OCI-LY3 (cell line): ENCODE data around the gene TARBP2.

Experiments used
- EZH2phosphoT487 ChIP-seq: fragments of 200-600 bp; shearing (Covaris generic); IDR thresholded peaks from 2 replicates; pipeline ENCODE4 v1.6.1; 2018; ENCODE audit warnings: antibody characterized with exemption, mixed run types, low read depth
- TF ChIP-seq, protein P1 (sequence below): fragments of 200-600, 300-600 bp; sonication (generic); IDR thresholded peaks from 2 replicates; pipeline ENCODE4 v1.5.1; 2014; ENCODE audit warnings: antibody characterized with exemption, low read length, low read depth

- TF ChIP-seq, protein P1, sequence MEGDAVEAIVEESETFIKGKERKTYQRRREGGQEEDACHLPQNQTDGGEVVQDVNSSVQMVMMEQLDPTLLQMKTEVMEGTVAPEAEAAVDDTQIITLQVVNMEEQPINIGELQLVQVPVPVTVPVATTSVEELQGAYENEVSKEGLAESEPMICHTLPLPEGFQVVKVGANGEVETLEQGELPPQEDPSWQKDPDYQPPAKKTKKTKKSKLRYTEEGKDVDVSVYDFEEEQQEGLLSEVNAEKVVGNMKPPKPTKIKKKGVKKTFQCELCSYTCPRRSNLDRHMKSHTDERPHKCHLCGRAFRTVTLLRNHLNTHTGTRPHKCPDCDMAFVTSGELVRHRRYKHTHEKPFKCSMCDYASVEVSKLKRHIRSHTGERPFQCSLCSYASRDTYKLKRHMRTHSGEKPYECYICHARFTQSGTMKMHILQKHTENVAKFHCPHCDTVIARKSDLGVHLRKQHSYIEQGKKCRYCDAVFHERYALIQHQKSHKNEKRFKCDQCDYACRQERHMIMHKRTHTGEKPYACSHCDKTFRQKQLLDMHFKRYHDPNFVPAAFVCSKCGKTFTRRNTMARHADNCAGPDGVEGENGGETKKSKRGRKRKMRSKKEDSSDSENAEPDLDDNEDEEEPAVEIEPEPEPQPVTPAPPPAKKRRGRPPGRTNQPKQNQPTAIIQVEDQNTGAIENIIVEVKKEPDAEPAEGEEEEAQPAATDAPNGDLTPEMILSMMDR, result peak; percentile 19
- no peak for TF ChIP-seq EZH2phosphoT487
These were observed 19.0 kb upstream of the TARBP2 start for GRCh38 chr12:53481939-53482586.
